GM18508 (cell line): ENCODE measurements around the gene TNS1.

Experiments
- ATAC-seq: cut with Tn5 transposase; IDR thresholded peaks from one replicate; pipeline ENCODE4 v1.9.1; 2021; ENCODE audit warnings: moderate number of reproducible peaks; ENCODE audit not compliant: insufficient read depth, unreplicated experiment

TNS1 gene

DNA sequence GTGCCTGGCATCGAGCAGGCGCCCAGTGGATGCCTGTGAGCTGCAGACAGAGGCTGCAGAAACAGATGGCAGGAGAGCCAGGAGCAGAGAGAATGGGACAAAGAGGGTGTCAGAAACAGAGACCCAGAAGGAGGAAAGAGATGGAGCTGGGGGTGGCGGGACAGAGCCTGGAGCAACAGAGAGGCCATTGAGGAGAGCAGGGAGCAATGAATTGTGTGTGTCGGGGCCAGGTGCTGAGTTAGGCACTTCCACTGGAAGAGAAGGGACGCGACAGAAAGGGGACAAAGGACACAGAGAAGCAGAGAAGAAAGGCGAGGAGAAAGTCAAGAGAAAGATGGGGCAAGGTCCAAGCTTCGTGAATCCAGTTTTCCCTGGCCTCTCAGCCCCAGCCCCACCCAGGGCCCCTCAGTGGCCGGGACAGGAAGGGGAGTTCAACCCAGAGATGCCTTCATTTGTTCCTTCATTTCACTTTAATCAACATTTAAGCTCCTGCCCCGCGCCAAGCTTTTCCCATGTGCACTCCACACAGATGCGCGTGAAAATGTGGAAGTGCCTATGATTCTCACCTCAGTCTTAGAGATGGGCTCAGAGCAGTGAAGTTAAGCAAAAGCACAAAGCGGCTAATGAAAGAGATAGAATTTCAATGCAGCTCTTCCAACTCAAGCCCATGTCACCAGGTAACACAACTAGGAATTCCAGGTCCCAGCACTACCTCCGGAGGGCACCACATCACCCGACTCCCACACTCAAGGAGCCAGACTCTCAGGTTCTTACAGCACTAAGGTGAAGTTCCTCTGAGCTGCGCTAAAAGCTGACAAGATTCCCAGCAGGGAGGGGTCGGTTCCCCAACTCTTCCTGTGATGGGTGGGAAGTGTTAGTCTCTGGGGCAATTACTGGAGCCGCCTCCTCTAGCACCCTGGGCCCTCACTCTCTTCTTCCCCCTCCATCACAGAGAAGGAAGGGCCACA lies 55.1 kb downstream of the TNS1 start:
- ATAC-seq, result no peak

DNA sequence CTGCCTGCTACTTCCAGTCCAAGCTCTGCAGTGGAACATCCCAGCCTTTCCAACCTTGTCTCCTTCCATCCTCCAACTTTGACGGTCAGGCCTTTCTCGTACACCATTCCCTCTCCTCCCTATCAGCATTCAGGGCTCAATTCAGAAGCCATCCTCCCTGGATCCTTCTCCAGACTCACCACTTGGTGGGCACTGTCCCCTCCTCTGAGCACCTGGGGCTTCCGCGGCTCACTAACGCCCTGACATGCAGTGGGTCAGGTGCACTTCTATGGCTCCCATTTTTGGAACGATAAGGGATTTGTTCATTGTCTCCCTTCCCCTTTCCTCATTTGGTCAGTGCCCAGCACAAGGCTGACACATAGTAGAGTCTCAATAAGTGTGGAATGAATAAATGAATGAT lies 56.7 kb downstream of the TNS1 start:
- ATAC-seq, result no peak

GRCh38 chr2:217945530-217945929 lies 57.3 kb downstream of the TNS1 start:
- no peak for ATAC-seq

GRCh38 chr2:217944923-217945322 lies 57.9 kb downstream of the TNS1 start:
- ATAC-seq, result no peak

DNA sequence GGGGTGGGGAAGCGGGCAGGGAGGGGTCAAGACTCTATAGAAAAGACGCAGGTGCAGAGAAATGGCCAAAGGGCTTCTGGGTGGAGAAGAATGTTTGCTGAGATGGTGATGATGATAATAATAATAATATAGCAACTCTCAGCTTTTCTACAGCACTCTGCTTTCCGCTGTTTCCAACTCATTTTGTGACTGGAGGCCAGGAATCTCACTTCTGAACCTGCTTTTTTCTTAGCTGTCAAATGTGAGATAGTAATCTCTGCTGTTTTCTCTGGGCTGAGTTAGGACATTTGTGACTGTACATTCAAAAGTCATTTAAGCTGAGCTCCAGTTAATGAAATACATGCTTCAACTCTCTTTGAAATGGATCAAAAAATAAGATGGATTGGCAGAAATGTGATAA lies 58.4 kb downstream of the TNS1 start:
- no peak for ATAC-seq

DNA sequence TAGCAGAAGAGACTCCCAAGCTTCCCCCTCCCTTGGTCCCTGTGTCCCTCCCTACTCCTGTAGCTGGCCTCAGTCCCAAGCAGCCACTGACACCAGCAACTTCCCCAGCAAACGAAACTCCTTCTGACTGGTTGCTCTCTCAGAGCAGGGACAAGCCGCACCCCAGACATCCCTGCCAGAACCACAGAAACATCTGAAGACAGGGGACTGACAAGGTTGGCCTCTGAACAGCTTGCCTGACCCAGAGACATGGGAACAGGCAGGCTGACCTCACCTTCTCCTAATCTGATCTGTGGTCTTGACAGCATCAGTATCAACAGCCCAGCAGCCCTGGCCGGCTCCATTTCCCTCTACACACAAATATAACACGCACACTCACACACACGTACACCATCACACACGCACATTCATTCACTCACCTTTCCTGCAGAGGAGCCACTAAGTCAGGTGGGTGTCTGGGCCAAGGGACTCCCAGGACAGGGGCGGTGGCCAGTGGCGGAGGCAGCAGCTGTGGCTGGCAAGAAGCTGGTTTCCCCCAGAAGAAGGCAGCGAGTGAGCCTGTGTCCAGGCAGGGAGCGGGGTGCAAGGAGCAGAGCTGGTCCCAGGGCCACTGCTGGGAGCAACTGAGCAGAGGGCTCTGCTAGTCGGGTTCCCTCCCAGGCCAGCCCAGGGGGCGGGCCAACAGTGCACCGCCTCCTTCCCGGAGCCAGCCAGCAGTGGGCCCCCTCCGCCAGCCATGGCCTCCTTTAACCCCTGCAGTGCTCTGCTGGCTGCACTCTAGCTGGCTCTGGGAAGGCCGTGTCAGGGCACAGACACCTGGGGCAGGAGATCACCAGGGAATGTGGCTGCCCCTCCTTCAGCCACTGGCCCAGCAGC lies 59.1 kb downstream of the TNS1 start:
- no peak for ATAC-seq

- no peak for ATAC-seq
Observed at GRCh38 chr2:217942731-217943335, 60.0 kb downstream of the TNS1 start.

DNA sequence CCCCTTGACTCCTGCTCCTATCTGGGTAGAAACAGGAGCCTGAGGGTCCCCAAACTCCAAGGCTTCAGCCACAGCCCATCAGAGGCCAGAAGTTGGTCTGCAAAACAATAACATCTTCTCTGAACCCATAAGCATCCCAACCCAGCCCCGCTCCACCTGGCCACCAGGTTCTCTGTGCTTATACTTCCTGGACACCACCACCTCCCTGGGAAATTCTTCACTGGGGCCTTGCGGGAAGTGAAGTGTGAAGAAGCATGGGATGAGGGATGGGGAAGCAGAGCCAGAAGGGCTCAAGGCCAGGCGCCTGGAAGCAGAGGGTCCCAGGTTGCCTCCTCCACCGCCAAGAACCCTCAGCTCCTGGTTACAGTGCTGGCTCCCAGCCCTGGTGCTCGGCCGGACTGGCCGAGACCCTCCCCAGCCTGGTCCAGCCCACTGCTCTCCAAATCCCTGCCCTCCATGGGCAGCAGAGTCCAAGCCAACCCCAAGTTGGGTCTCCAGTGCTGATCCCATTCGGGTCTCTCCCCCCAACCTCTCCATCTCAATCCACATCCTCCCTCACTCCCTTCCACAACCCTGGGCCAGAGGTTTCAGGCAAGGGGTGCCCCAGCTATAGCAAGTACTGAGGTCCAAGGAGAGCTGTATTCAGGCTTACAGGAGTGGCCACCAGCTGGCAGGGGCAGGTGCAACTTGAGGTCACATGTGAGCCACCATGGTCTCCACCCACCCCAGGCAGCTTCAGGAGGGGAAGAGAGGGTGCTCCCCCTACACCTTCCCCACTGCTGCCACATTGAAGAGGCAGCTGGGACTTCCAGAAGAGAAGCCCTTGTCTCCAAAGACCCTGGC lies 60.7 kb downstream of the TNS1 start:
- ATAC-seq, result no peak

- no peak for ATAC-seq
Observed at GRCh38 chr2:217941339-217941738, 61.5 kb downstream of the TNS1 start.

GRCh38 chr2:217940261-217941220 lies 62.3 kb downstream of the TNS1 start:
- no peak for ATAC-seq

GRCh38 chr2:217939629-217940245 lies 63.1 kb downstream of the TNS1 start:
- no peak for ATAC-seq

GRCh38 chr2:217939220-217939619 lies 63.6 kb downstream of the TNS1 start:
- no peak for ATAC-seq

DNA sequence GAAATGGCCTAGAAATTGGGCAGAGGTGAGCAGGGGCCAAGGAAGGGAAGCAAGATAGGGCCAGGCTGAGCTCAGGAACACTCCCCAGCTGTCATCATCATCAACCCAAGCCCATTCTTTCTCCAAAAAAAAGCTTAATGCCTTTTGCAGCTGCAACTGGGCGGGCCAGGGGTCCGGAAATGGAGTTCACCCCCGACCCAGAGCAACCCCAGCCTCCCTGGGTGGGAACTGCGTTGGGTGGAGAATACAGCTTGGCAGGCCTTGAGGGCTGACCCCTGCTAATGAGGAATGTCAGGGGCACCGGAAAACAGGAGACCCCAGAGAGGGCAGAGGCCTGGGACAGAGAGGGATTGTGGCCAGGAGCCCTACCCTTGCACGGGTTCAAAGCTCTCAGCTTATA lies 64.8 kb downstream of the TNS1 start:
- no peak for ATAC-seq

DNA sequence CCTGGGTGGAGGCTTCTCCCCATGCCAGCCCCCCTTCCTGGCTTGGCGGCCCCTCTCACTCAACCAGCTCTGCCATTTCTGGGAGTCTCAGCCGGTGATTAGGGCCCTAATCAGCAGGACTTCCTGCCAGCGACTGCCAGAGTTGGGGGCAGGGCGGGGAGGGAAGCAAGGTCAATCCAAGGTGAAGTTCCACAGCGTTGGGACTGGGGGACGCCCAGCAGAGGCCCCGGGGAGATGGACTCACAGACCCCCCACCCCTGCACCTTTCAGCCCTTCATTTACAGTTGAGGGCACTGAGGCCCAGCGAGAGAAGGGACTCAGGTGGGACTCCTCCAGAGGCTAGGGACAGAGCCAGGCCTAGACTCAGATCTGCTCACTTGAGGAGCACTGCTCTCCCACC lies 65.3 kb downstream of the TNS1 start:
- no peak for ATAC-seq

DNA sequence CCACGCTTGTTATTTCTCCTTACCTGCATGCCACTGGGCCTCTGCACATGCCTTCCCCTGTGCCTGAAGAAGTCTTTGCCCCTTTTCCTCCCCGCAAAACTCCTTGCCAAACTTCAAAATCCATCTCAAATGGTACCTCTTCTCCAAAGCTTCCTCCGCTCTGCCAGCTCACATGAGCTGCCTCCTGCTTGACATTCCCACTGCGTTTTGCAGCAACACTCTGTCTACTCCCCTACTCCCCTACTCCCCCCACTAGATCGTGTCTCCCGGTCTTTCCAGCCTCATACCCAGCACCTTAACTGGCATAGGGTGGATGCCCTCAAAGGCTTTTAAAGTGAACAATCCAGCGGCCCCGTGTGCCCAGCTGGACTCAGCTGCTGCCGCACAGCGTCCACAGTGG lies 65.8 kb downstream of the TNS1 start:
- ATAC-seq, result no peak

DNA sequence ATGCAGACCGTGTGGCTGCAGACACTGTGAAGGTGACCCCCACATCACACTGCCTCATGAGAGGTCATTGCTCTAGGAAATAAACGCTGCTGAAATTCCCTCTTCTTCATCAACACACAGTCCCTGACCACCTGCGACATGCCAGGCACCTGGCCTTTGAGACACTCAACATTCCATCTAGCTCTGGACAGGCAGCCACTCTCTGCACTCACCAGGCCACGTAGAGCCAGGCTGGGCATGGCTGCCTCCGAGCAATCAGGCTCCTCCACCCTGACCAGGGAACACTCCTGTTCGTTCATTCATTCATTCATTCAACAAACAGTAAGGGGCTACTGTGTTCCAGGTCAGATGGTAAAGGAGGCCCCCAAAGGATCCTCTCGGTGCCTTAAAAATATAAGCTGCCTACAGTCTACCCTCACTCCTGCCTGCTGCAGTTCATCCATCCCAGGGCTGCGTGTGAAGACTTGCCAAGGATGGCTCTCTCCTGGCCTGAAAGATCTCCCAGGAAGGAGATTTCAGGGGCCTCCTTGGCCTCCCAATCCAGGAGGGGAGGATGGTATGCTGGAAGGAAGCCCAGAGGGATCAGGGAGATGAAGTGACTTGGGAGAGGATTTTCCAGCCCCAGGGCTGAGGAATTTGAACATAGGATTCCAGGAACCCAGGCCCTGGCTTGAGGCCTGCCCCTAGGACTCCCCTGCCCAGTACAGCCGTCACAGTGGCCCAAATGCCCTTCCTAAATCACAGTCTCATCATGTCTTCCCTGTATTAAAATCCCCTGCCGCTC lies 66.7 kb downstream of the TNS1 start:
- no peak for ATAC-seq

DNA sequence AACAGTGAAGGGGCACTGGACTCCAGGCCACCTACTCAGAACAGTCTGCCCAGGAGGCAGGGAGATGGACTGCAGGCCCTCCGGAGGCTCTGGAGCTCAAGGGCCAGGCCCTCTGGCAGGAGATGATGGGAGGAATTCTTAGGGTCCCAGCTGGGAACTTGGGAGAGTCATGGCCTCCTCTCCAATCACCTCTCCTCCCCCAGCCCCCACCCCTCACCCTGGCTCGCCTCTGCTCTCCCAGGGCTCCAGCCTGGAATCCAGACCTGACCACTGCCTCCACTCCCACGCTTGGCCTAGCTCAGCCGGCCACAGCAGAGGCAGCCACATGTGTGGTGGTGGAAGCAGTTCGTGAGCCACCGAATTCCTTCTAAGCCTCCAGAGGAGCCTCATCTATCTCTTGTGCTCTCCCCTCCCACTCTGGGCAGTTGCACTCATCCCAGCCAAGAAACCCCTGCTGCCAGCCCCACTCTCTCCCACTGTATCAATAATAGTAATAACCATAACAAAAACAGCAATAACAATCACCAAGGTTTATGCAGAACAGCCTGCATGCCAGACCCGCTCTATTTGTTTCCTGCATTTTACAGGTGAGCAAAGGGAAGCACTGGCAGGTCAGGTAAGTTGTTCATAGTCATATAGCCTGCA lies 67.4 kb downstream of the TNS1 start:
- ATAC-seq, result no peak
